Activated B cell treated with CpG ODN at 0.5 μM for 24 hours (primary cell): Measurements from ENCODE around the gene CAMKMT. TPM values are rescaled to one million over a fixed set of nuclear protein-coding genes. Genes with fewer than 3 reads are reported as not detected.

Experiments
- ATAC-seq: fragments of 200-7000 bp; cut with Tn5 transposase; one replicate; pipeline ENCODE4 v1.10.0; 2021; ENCODE audit warnings: low read depth, mild to moderate bottlenecking, moderate library complexity
- CTCF ChIA-PET: fragments of 350-600 bp; sonication (Branson Sonifier 250); formaldehyde crosslinking; loops from one replicate; lab custom pipeline; 2021; ENCODE audit warnings: antibody characterized with exemption; lab: Charles Lee
- POLR2A ChIA-PET: fragments of 350-600 bp; sonication (Branson Sonifier 250); formaldehyde crosslinking; loops from one replicate; lab custom pipeline; 2021; ENCODE audit warnings: antibody characterized with exemption; lab: Charles Lee
- DNase-seq: peaks from one replicate; pipeline ENCODE4 v3.0.0; 2022
- H3K27ac Mint-ChIP-seq: one replicate; pipeline ENCODE4 v1.8.0; 2020; ENCODE audit warnings: mixed read lengths
- H3K27me3 Mint-ChIP-seq: one replicate; pipeline ENCODE4 v1.8.0; 2021; ENCODE audit warnings: mixed read lengths
- H3K36me3 Mint-ChIP-seq: one replicate; pipeline ENCODE4 v1.8.0; 2021; ENCODE audit warnings: low read depth, mixed read lengths
- H3K4me1 Mint-ChIP-seq: one replicate; pipeline ENCODE4 v1.8.0; 2021; ENCODE audit warnings: mixed read lengths
- H3K4me3 Mint-ChIP-seq: one replicate; pipeline ENCODE4 v1.8.0; 2020; ENCODE audit warnings: mild to moderate bottlenecking, mixed read lengths
- H3K9me3 Mint-ChIP-seq: one replicate; pipeline ENCODE4 v1.8.0; 2020; ENCODE audit warnings: mixed read lengths
- CTCF ChIP-seq: fragments of 200-600 bp; IDR thresholded peaks from one replicate; pipeline ENCODE4 v1.8.0; 2022; ENCODE audit warnings: antibody characterized with exemption, mild to moderate bottlenecking
- intact Hi-C: fragments of 100-400 bp; cut with micrococcal nuclease; formaldehyde crosslinking; loops from one replicate; pipeline ENCODE4 v1.15.1; 2024
- total RNA-seq: library from RNA; stranded (reverse); gene quantifications from 2 replicates; pipeline ENCODE4 v1.2.3, GENCODE V29; 2022

The CAMKMT gene
- total RNA-seq, 1 donor from 2014 or later = 21.2 TPM

GRCh38 chr2:44635725-44636124 is 274.0 kb downstream of the CAMKMT start:
- Mint-ChIP-seq H3K4me3 (no peak overlapping the region), H3K27me3 (no peaks in the 10 kb centered on the region), H3K27ac (no peak overlapping the region), H3K9me3 (peaks cover 5% of the 10 kb centered on the region), H3K4me1 (no peaks in the 10 kb centered on the region), H3K36me3 (peaks cover 4% of the 10 kb centered on the region)
- ATAC-seq (no peak), DNase-seq (no peak)
- TF ChIP-seq CTCF = no peak
- ChIA-PET POLR2A (no interaction called here), CTCF (no interaction called here)
- intact Hi-C loops = no loop called here

- H3K9me3 Mint-ChIP-seq = no peaks in the 10 kb centered on the region
- ATAC-seq (no peak), DNase-seq (no peak)
- intact Hi-C loops = no loop called here
- H3K36me3 Mint-ChIP-seq = no peaks in the 10 kb centered on the region
- no peak for TF ChIP-seq CTCF
- no peaks in the 10 kb centered on the region for H3K4me1 Mint-ChIP-seq
- ChIA-PET CTCF (no interaction called here), POLR2A (no interaction called here)
- H3K4me3 Mint-ChIP-seq = no peak overlapping the region
- H3K27me3 Mint-ChIP-seq = no peaks in the 10 kb centered on the region
- H3K27ac Mint-ChIP-seq = no peak overlapping the region
Observed at GRCh38 chr2:44638649-44639048, 276.9 kb downstream of the CAMKMT start.

- ATAC-seq = no peak
- no peak for TF ChIP-seq CTCF
- Mint-ChIP-seq H3K9me3 (no peaks in the 10 kb centered on the region), H3K4me1 (no peaks in the 10 kb centered on the region), H3K27ac (no peak overlapping the region), H3K36me3 (no peaks in the 10 kb centered on the region), H3K4me3 (no peak overlapping the region), H3K27me3 (no peaks in the 10 kb centered on the region)
- no peak for DNase-seq
- intact Hi-C loops = no loop called here
- ChIA-PET POLR2A (no interaction called here), CTCF (no interaction called here)
Observed at GRCh38 chr2:44639399-44639798, 277.7 kb downstream of the CAMKMT start.

GRCh38 chr2:44642123-44642857 is 280.5 kb downstream of the CAMKMT start:
- POLR2A ChIA-PET = no interaction called here
- intact Hi-C loops = no loop called here
- no peak overlapping the region for H3K4me3 Mint-ChIP-seq
- ATAC-seq = no peak
- H3K27ac Mint-ChIP-seq = no peak overlapping the region
- no peaks in the 10 kb centered on the region for H3K4me1 Mint-ChIP-seq
- TF ChIP-seq CTCF = no peak
- H3K36me3 Mint-ChIP-seq = no peaks in the 10 kb centered on the region
- CTCF ChIA-PET = no interaction called here
- H3K9me3 Mint-ChIP-seq = no peaks in the 10 kb centered on the region
- DNase-seq = no peak
- H3K27me3 Mint-ChIP-seq = no peaks in the 10 kb centered on the region

- TF ChIP-seq CTCF = no peak
- ATAC-seq (no peak), DNase-seq (no peak)
- no peaks in the 10 kb centered on the region for H3K27me3 Mint-ChIP-seq
- H3K27ac Mint-ChIP-seq = no peak overlapping the region
- no peaks in the 10 kb centered on the region for H3K4me1 Mint-ChIP-seq
- ChIA-PET POLR2A (no interaction called here), CTCF (no interaction called here)
- H3K36me3 Mint-ChIP-seq = no peaks in the 10 kb centered on the region
- no peak overlapping the region for H3K4me3 Mint-ChIP-seq
- intact Hi-C loops = no loop called here
- H3K9me3 Mint-ChIP-seq = no peaks in the 10 kb centered on the region
Observed at GRCh38 chr2:44645937-44646336, 284.2 kb downstream of the CAMKMT start.
